ENCODE results near the gene BTG3. TPM values are rescaled to one million over a fixed set of nuclear protein-coding genes. Genes with fewer than 3 reads are reported as not detected.

The BTG3 gene
- total and polyA plus RNA-seq, 2 donors (not counting 3 experiments of a cell fraction or from before 2014, with no cell fraction given): 18.1 to 37.2 TPM

DNA sequence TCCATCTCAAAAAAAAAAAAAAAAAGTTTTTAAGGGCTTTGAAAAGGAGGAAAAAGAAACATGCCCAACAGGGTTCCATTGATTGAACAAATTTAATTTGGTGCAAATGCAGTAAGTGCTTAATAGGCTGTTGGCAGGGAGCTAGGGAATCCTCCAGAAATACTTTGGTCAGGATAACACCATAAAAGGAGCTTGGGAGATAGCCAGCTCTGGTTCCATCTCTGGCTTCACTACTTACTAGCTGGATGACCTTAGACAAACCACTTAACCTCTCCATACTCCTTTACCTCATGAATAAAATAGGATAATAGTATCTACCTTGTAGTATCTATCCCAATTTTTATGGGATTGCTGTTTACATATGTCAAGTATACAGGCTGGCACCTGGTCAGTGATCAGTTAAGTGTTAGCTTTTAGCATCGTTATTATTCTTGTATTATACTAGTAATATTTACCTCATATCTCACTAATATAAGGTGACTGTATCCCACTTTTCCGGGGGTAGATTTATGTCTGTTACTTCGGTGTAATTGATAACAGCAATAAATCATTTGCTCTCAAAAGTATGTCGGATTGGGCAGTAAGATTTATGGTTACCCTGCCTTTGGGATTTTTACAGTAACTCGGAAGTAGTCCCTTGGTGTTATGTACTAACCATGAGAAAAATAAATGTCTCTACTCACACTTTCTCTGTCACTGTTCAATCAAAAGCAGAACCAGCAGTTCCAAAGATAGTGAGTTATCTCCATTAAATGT is 36.4 kb downstream of the BTG3 start:
- no peaks in the 10 kb centered on the region for H3K9me3 ChIP-seq (replicated peaks; ENCODE audit: control insufficient read depth, insufficient read depth, low read length)
- intact Hi-C loops (cut with micrococcal nuclease) (no loop called here), dilution Hi-C loops (cut with MboI; ENCODE audit: extremely low pct_ligation_motif_present, low sequenced_read_pairs) (no loop called here)
- H3K79me2 ChIP-seq (ENCODE audit: control insufficient read depth, insufficient read depth, low read length): no peaks in the 10 kb centered on the region
- no peak overlapping the region for H3K9ac ChIP-seq (replicated peaks; ENCODE audit: extremely low read depth, insufficient read depth, low read length)
- BruUV-seq (replicated peaks): no TSS peak
- no peak for TF ChIP-seq FOS (IDR thresholded peaks at IDR 0.05; ENCODE audit: borderline replicate concordance, insufficient read depth, low read length)
- TF ChIP-seq POLR2A (IDR thresholded peaks at IDR 0.05; ENCODE audit: low read depth, low read length): no peak
- TF ChIP-seq MYC (IDR thresholded peaks at IDR 0.05; ENCODE audit: low read depth, low read length): no peak
- no peak for TF ChIP-seq JUN (IDR thresholded peaks at IDR 0.05; ENCODE audit: borderline replicate concordance, insufficient read depth, insufficient read length, low read depth)
- no peak for TF ChIP-seq GATA2 (IDR thresholded peaks at IDR 0.05; ENCODE audit: insufficient read depth, insufficient read length, low read depth, low read length)
- TF ChIP-seq MAX (IDR thresholded peaks at IDR 0.05; ENCODE audit: insufficient read depth, insufficient read length): no peak
- no peak for TF ChIP-seq CTCF (IDR thresholded peaks at IDR 0.05; ENCODE audit: extremely low read depth in 1 of 2, insufficient read depth in 1 of 2, low read depth in 1 of 2, low read length in 2 of 2)
- TF ChIP-seq EZH2 (IDR thresholded peaks at IDR 0.05; ENCODE audit: borderline replicate concordance, low read depth, low read length, severe bottlenecking): no peak
- TF ChIP-seq POLR2AphosphoS5 (IDR thresholded peaks at IDR 0.05; ENCODE audit: insufficient read depth, low read depth, low read length): no peak
- no peaks in the 10 kb centered on the region for H3K4me1 ChIP-seq (ENCODE audit: control insufficient read depth, extremely low read depth, insufficient read depth, low read length)
- no peak overlapping the region for H3K4me2 ChIP-seq (ENCODE audit: insufficient read depth, low read length)
- H3K27me3 ChIP-seq (ENCODE audit: control insufficient read depth in 2 of 2, insufficient read depth in 2 of 2, low read length in 2 of 2): peaks cover 0 to 5% of the 10 kb centered on the region in 2 experiments
- no peak overlapping the region for H2AFZ ChIP-seq (ENCODE audit: low read depth, low read length)
- no peaks in the 10 kb centered on the region for H3K9me1 ChIP-seq (replicated peaks; ENCODE audit: control insufficient read depth, extremely low read depth, insufficient read depth, low read length)
- CTCF ChIA-PET: interaction anchor here (1.0 to 1.4 kb wide), 2 partner anchors 10 to 189 kb away, joined by 4 to 6 read pairs; no protein-coding TSS in a partner anchor
- no peak overlapping the region for H3K27ac ChIP-seq (ENCODE audit: insufficient read depth, low read depth, low read length)
- no peaks in the 10 kb centered on the region for H3K36me3 ChIP-seq (ENCODE audit: control insufficient read depth in 2 of 2, extremely low read depth in 1 of 2, insufficient read depth in 2 of 2, low read length in 2 of 2)
- POLR2A ChIA-PET: no interaction called here
- H4K20me1 ChIP-seq (replicated peaks; ENCODE audit: control insufficient read depth, extremely low read depth, insufficient read depth, low read length): no peaks in the 10 kb centered on the region
- H3K4me3 ChIP-seq (replicated peaks in 1 of 3; ENCODE audit: insufficient read depth in 1 of 3, low read depth in 1 of 3, low read length in 3 of 3): no peak overlapping the region
- FAIRE-seq: no peak
- no peak for DNase-seq (ENCODE audit: low read depth, low spot score)

Data from endothelial cell of umbilical vein (primary cell).